Brain microvascular endothelial cell (primary cell): Measurements from ENCODE around the gene HABP4.
A peak's percentile ranks its signal among the peaks of the same experiment; 100 is the strongest.

Experiments used
- DNase-seq: peaks from one replicate; pipeline ENCODE4 v3.0.0-alpha.2; 2020
- H3K27ac ChIP-seq: fragments of 250-450 bp; sonication (Bioruptor Pico); 2 replicates; pipeline ENCODE4 v1.5.1; 2020; ENCODE audit warnings: mild to moderate bottlenecking, moderate library complexity
- H3K27me3 ChIP-seq: fragments of 250-450 bp; sonication (Bioruptor Pico); replicated peaks from 2 replicates; pipeline ENCODE4 v1.5.1; 2020; ENCODE audit warnings: mild to moderate bottlenecking
- H3K36me3 ChIP-seq: fragments of 250-450 bp; sonication (Bioruptor Pico); replicated peaks from 2 replicates; pipeline ENCODE4 v1.5.1; 2020; ENCODE audit warnings: mild to moderate bottlenecking
- H3K4me3 ChIP-seq: 2 replicates; pipeline ENCODE4 v1.5.1; 2011; ENCODE audit warnings: low read depth, mild to moderate bottlenecking, control low read depth, low read length, moderate library complexity
- in situ Hi-C: cut with HindIII; loops from 2 replicates; pipeline ENCODE4 v1.10.0; 2017; ENCODE audit warnings: low sequenced_read_pairs, low pct_ligation_motif_present
- TF ChIP-seq, protein P1 (sequence below): IDR thresholded peaks from 2 replicates; pipeline ENCODE4 v1.5.1; 2011; ENCODE audit warnings: low read depth, mild to moderate bottlenecking, moderate library complexity, low read length, control low read depth, inconsistent platforms; ENCODE audit errors: missing control alignments

The HABP4 gene

DNA sequence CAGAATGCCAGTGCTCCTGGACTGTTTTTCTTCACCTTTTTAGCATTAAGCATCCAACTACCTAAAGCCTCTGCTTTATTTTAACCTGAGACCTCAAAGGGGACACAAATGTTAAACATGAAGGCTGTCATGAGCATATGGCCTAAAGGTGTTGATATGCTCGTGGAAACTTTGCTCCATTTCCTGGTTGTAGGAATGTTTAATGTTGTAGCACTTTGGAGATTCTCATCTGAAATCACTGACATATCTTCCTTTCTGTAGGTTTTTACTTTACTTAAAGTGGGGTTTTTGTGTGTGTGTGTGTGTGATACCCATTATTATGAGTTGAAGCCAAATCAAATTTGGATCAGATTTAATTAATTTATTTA, 37.0 kb downstream of the HABP4 start:
- no peak overlapping the region for H3K4me3 ChIP-seq
- TF ChIP-seq, protein P1, sequence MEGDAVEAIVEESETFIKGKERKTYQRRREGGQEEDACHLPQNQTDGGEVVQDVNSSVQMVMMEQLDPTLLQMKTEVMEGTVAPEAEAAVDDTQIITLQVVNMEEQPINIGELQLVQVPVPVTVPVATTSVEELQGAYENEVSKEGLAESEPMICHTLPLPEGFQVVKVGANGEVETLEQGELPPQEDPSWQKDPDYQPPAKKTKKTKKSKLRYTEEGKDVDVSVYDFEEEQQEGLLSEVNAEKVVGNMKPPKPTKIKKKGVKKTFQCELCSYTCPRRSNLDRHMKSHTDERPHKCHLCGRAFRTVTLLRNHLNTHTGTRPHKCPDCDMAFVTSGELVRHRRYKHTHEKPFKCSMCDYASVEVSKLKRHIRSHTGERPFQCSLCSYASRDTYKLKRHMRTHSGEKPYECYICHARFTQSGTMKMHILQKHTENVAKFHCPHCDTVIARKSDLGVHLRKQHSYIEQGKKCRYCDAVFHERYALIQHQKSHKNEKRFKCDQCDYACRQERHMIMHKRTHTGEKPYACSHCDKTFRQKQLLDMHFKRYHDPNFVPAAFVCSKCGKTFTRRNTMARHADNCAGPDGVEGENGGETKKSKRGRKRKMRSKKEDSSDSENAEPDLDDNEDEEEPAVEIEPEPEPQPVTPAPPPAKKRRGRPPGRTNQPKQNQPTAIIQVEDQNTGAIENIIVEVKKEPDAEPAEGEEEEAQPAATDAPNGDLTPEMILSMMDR, result no peak
- peak overlapping the region; percentile 3 for H3K27ac ChIP-seq
- no peaks in the 10 kb centered on the region for H3K27me3 ChIP-seq
- in situ Hi-C loops, result no loop called here
- H3K36me3 ChIP-seq, result peaks cover 26% of the 10 kb centered on the region
- no peak for DNase-seq

DNA sequence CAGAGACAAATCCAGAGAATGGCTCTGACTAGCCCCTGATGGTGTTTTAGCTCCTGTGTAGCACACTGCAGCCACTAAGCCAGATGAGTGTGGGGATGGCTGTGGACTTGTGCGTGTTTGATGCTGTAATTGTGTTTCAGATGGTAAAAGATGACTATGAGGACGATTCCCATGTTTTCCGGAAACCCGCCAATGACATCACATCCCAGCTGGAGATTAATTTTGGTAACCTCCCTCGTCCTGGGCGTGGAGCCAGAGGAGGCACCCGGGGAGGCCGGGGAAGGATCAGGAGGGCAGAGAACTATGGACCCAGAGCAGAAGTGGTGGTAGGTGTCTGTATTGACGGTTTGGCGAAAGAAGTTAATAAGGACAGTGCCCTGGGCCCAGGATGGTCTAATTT, 38.0 kb downstream of the HABP4 start:
- H3K27ac ChIP-seq, result peak overlapping the region; percentile 57
- DNase-seq, result peak; percentile 67
- no peak overlapping the region for H3K4me3 ChIP-seq
- no peaks in the 10 kb centered on the region for H3K27me3 ChIP-seq
- TF ChIP-seq, protein P1, result no peak
- in situ Hi-C loops, result no loop called here
- peaks cover 26% of the 10 kb centered on the region for H3K36me3 ChIP-seq

DNA sequence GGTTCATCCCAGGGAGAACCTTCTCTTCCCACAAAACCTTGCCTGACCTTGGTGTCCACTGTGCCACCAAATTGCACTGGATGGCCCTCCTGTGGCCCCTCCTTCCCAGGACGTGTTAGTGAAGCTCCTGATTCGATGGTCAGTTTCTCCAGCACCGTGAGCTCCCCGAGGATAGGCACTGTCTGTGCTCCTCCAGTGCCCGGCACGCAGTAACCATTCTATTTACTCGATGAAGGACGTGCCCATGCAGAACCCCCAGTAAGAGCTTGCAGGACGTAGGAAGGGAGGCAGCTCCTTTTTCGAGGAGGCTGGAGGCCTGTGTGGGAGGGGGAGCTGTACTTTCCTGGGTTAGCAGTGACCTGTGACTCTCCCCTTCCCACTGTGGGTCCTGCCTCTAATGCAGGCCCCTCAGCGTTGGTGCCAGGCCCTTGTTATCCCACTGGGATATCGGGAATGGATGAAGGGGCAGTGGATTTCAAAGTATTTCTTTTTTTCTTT, 39.6 kb downstream of the HABP4 start:
- DNase-seq, result no peak
- Histone ChIP-seq H3K4me3 (no peak overlapping the region), H3K36me3 (peaks cover 24% of the 10 kb centered on the region), H3K27ac (no peak overlapping the region), H3K27me3 (no peaks in the 10 kb centered on the region)
- in situ Hi-C loops, result no loop called here
- TF ChIP-seq, protein P1, result no peak

DNA sequence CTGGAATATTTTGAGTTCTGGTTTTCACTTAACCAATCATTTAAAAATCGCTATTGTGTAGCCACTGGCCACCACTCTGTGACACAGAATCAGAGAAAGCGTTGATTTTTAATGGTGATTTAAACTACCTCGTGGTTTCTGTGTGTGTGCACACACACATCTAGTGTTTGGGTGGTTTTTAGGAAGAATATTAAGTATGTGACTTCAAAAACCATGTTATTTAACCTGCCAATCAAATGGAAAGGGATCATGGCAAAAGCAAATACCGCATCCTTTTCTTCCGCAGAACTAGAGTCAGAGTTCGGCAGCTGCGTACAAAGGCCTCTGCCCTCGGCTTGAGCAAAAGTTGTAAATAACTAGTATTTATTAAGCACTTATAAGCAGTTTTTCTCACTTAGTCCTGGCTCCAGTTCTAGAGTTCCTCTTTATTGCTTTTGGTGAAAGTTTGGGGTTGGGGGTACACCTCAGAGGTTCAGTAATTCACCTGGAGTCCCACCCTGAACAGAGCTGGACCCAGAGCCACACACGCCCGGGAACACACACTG, 40.6 kb downstream of the HABP4 start:
- peaks cover 19% of the 10 kb centered on the region for H3K36me3 ChIP-seq
- in situ Hi-C loops, result no loop called here

DNA sequence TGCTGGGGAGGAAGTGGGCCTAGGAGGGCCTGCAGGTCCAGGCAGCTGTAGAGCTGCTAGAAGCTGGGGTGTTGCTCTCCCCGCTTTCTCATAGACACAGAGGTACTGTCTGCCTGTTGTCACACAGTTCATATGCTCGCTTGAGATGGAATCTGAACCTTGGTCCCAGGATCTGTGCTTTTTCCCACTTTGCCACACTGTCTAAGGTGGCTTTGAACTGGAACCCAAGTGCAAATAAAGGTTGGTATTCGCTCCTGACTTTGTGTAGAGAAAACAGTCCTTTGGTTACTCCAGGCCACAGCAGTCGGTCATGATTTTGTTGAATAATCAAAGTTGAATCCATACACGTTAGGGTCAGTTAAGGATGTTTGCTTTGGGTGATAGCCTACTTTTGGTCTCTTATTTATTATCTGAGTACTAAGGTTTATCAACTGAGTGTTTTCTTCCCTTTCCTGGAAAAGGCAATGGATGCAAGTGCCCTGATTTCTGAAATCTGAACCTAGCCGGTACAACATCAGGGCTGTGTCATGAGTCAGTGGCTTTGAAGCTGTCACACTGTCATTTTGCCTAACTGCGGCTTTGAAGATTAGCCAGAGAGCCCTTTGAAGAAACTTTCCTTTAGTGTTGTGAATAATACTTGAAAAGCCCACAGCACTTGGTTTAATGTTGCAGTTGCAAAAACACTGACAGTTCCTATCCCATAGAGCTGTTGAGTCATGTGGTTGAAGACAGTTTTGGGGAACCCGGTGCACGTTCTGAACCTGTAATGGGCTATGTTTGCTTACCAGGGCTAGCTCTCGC, 41.3 kb downstream of the HABP4 start:
- DNase-seq, result no peak
- H3K36me3 ChIP-seq, result peaks cover 19% of the 10 kb centered on the region
- in situ Hi-C loops, result no loop called here
- TF ChIP-seq, protein P1, result no peak
- no peak overlapping the region for H3K4me3 ChIP-seq
- no peak overlapping the region for H3K27ac ChIP-seq
- H3K27me3 ChIP-seq, result no peaks in the 10 kb centered on the region

More for the DNA sequence above, 40.6 kb downstream of the HABP4 start:
- TF ChIP-seq, protein P1, result no peak
- Histone ChIP-seq H3K27ac (no peak overlapping the region), H3K27me3 (no peaks in the 10 kb centered on the region), H3K4me3 (no peak overlapping the region)
- DNase-seq, result no peak
